Retina (tissue), 1 donor: Measurements from ENCODE around the gene KCNJ16.
"Not testable (repeated sequence)": the region's sequence is repeated elsewhere in the genome, so short reads cannot be mapped to it uniquely, and the experiment has no call there.

Experiments used
- DNase-seq: peaks from one replicate; pipeline ENCODE4 v3.0.0-alpha.2; 2016

KCNJ16 gene

GRCh38 chr17:70074956-70075355 lies at the start of gene KCNJ16:
TSS of gene KCNJ16 (plus strand) at chr17:70075225. CDS start at chr17:70132088, 56,863 bp downstream.
- no peak for DNase-seq

DNA sequence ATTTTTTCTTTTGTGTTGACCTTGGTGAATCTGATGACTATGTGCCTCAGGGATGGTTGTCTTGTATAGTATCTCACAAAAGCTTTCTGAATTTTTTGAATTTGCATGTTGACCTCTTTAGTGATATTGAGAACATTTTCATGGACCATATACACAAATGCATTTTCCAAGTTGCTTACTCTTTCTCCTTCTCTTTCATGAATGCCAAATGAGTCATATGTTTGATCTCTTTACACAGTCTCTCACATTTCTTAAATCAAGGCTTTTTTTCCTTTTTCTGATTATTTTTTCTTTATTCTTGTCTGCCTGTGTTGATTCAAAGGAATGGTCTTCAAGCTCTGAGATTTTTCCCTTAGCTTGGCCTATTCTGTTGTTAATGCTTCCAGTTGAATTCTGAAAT lies 46.6 kb upstream of the KCNJ16 start:
- no peak for DNase-seq

- no peak for DNase-seq
Observed at GRCh38 chr17:70028978-70029767, 45.9 kb upstream of the KCNJ16 start.

GRCh38 chr17:70030371-70030770 lies 44.7 kb upstream of the KCNJ16 start:
- DNase-seq: no peak

DNA sequence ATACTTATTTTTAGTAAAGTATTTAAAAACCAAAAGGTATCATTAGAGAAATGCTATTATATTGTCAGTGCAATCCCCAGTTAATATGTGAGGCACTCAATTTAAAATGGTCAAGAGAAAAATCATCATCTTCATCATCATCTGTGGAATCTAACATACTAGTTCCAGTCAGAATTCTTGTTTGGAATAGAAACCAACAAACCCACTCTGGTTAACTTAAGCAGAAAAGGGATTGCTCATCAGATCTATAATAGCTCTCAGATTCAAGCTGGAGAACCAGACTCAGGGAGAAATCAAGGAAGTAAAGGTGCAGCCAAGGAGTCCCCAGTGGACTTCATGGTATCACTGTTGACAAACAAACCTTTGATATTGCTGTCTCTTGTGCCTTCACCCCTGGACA lies 43.7 kb upstream of the KCNJ16 start:
- DNase-seq: no peak

- DNase-seq: no peak
Observed at GRCh38 chr17:70033165-70033564, 41.9 kb upstream of the KCNJ16 start.

- DNase-seq: no peak
Observed at GRCh38 chr17:70034158-70034557, 40.9 kb upstream of the KCNJ16 start.

DNA sequence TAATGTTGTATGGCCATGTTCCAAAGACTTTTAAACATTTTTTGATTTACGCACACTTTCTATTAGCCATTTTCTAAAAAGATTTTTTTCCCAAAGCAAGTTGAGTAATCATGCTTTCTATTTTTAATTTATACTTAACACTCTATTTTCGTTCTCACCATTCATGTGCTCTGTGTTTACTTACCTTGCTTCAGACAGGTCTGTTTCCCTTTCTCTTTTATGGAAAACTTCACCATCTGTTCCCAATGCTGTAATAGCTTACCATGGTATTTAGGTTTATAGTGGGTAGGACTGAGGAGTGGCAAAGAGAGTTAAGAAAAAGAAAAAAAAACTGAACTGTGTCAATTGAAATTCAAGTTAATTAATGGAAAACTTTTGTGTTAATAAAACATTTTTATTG lies 37.5 kb upstream of the KCNJ16 start:
- no peak for DNase-seq

GRCh38 chr17:70040336-70040735 lies 34.7 kb upstream of the KCNJ16 start:
- no peak for DNase-seq

DNA sequence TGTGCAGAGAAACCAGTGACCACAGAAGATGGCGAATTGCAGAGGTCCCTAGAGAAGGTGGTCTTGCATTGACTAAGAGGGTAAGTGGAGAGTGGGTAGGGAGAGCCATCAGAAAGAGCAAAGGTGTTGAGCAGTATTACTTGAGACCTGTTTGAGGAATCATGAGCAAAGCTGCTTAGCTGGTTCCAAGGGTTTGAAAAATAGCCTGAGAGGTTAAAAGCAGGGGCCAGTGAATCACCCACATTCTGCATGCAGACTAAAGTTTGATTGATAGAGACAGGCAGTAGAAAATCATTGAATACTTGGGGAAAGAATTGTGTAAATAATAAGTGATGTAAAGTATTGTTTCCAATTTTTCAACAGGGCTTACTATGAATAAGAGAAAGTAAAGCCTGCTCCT lies 34.0 kb upstream of the KCNJ16 start:
- DNase-seq: no peak

GRCh38 chr17:70041540-70041939 lies 33.5 kb upstream of the KCNJ16 start:
- no peak for DNase-seq

GRCh38 chr17:70045780-70046179 lies 29.2 kb upstream of the KCNJ16 start:
- DNase-seq: not testable (repeated sequence)

GRCh38 chr17:70047619-70048419 lies 27.2 kb upstream of the KCNJ16 start:
- DNase-seq: no peak

GRCh38 chr17:70049801-70050591 lies 25.0 kb upstream of the KCNJ16 start:
- DNase-seq: no peak

- no peak for DNase-seq
Observed at GRCh38 chr17:70050931-70051330, 24.1 kb upstream of the KCNJ16 start.

DNA sequence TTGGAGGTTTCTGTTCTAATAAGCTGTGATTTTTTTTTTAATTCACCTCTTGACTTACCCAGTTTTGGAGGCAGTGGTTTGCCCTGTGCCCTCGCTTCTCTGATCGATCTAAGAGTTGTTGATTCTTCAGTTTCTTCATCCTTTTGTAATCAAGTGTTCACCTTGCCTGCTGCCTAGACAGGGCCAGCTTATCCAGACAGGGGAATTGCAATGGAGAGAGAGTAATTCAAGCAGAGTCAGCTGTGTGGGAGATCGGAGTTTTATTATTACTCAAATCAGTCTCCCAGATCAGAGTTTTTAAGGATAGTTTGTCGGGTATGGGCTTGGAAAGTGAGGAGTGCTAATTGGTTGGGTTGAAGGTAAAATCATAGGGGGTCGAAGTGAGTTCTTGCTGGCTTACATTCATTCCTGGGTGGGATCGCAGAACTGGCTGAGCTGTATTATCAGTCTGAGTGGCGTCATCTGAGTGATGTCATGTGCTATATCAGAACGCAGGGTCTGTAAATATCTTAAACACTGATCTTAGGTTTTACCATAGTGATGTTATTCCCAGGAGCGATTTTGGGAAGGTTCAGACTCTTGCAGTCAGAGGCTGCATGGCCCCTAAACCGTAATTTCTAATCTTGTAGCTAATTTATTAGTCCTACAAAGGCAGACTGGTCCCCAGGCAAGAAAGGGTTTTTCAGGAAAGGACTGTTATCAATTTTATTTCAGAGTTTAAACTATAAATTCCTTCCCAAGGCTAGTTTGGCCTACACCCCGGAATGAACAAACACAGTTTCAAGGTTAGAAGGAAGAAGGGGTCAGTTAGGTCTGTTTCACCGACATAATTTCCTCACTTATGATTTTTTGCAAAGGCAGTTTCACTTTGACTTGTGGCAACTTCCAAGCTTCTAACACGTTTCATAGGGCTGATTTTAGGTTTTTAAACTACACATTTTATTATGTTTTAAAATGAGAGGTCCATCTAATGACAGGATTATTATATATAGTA lies 21.5 kb upstream of the KCNJ16 start:
- DNase-seq: no peak

- DNase-seq: no peak
Observed at GRCh38 chr17:70055000-70055399, 20.0 kb upstream of the KCNJ16 start.

DNA sequence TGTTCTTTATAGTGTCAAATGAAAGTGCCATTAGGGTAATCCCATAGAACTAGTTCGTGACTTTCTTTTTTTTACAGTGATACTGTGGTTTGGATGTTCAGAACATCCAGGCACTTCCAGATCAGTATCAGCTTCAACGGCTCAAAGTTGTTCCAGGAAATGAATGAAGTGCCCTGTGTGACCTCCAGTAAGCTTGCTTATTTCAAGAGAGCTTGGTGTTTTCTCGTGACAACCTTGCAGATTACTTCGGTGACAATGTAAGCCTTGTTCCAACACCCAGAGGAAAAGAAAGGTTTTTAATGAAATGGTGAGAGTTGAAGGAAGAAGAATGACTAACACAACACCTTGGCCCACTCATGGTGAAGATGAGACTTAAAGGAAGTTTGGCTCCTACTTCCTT lies 16.0 kb upstream of the KCNJ16 start:
- no peak for DNase-seq

DNA sequence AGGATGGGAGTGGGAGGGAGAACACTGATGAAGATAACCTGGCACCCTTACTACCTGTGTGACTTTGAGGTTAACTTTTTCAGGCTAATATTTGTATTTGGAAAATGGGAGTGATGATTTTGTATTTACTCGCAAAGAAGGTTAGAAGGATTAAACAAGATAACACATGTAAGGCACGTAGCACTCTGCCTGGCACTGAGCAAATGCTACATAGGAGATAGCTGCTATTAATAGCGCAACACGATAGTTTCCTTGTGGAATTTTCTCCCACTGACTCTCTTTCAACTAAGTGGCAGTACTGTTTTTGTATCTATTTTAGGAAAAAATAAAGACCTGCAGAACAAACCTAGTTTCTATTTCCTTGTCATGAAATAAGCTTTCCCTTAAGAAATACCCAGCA lies 15.4 kb upstream of the KCNJ16 start:
- DNase-seq: no peak

GRCh38 chr17:70060415-70060814 lies 14.6 kb upstream of the KCNJ16 start:
- DNase-seq: no peak

GRCh38 chr17:70067134-70067533 lies 7.9 kb upstream of the KCNJ16 start:
- DNase-seq: no peak
